ENCODE data around the gene NMNAT1.
A peak's percentile ranks its signal among the peaks of the same experiment; 100 is the strongest.
"Not testable (repeated sequence)": the region's sequence is repeated elsewhere in the genome, so short reads cannot be mapped to it uniquely, and the experiment has no call there.

The NMNAT1 gene

GRCh38 chr1:9916452-9916851 lies 26.8 kb upstream of the NMNAT1 start:
- H3K4ac ChIP-seq (ENCODE audit: low read depth, low read length), result no peak overlapping the region
- no peak overlapping the region for H2BK120ac ChIP-seq (ENCODE audit: low read depth, low read length)
- no peaks in the 10 kb centered on the region for H3K27me3 ChIP-seq (ENCODE audit: insufficient read depth, low read length, poor library complexity)
- no peaks in the 10 kb centered on the region for H3K36me3 ChIP-seq (ENCODE audit: control insufficient read depth, insufficient read depth, low read length)
- no peak overlapping the region for H3K9ac ChIP-seq (ENCODE audit: low read length)
- no peak overlapping the region for H3K4me3 ChIP-seq (ENCODE audit: low read length)
- no peak overlapping the region for H4K5ac ChIP-seq (ENCODE audit: low read length)
- no peak overlapping the region for H2BK5ac ChIP-seq (ENCODE audit: low read length)
- no peak overlapping the region for H3K27ac ChIP-seq (ENCODE audit: low read depth, low read length)
- H3K23ac ChIP-seq (ENCODE audit: low read length), result no peak overlapping the region
- no peak overlapping the region for H2BK15ac ChIP-seq (replicated peaks; ENCODE audit: low read depth)
- H3K79me1 ChIP-seq (ENCODE audit: low read length), result no peaks in the 10 kb centered on the region
- no peak overlapping the region for H3K4me2 ChIP-seq (ENCODE audit: low read length)
- no CpG with 5 or more reads among the region's 2 CpGs for WGBS (ENCODE audit: extremely low coverage, insufficient coverage, low lambda C conversion rate)
- H3K56ac ChIP-seq (ENCODE audit: low read length), result no peak overlapping the region
- H4K8ac ChIP-seq (ENCODE audit: low read depth, low read length), result peak overlapping the region; percentile 28
- H2AK5ac ChIP-seq (ENCODE audit: low read length), result no peak overlapping the region
- H3K18ac ChIP-seq (ENCODE audit: low read length), result no peak overlapping the region
- DNase-seq, result no peak
- H3K79me2 ChIP-seq (ENCODE audit: control insufficient read depth, insufficient read depth, low read length), result no peaks in the 10 kb centered on the region
- no peaks in the 10 kb centered on the region for H3K4me1 ChIP-seq (ENCODE audit: control insufficient read depth, low read depth, low read length)

GRCh38 chr1:9917495-9917894 lies 25.8 kb upstream of the NMNAT1 start:
- H3K79me2 ChIP-seq (ENCODE audit: control insufficient read depth, insufficient read depth, low read length); H3K27ac ChIP-seq (ENCODE audit: low read depth, low read length); H2AK5ac ChIP-seq (ENCODE audit: low read length); H3K4me3 ChIP-seq (ENCODE audit: low read length); H3K4me2 ChIP-seq (ENCODE audit: low read length); H3K23ac ChIP-seq (ENCODE audit: low read length); H3K56ac ChIP-seq (ENCODE audit: low read length); H3K18ac ChIP-seq (ENCODE audit: low read length); H3K36me3 ChIP-seq (ENCODE audit: control insufficient read depth, insufficient read depth, low read length); DNase-seq; H2BK15ac ChIP-seq (replicated peaks; ENCODE audit: low read depth); H2BK120ac ChIP-seq (ENCODE audit: low read depth, low read length); H4K8ac ChIP-seq (ENCODE audit: low read depth, low read length); H3K9ac ChIP-seq (ENCODE audit: low read length); H4K5ac ChIP-seq (ENCODE audit: low read length); H3K4ac ChIP-seq (ENCODE audit: low read depth, low read length); H2BK5ac ChIP-seq (ENCODE audit: low read length); H3K27me3 ChIP-seq (ENCODE audit: insufficient read depth, low read length, poor library complexity); H3K4me1 ChIP-seq (ENCODE audit: control insufficient read depth, low read depth, low read length); H3K79me1 ChIP-seq (ENCODE audit: low read length): not testable (repeated sequence)
- no CpG with 5 or more reads among the region's 3 CpGs for WGBS (ENCODE audit: extremely low coverage, insufficient coverage, low lambda C conversion rate)

DNA sequence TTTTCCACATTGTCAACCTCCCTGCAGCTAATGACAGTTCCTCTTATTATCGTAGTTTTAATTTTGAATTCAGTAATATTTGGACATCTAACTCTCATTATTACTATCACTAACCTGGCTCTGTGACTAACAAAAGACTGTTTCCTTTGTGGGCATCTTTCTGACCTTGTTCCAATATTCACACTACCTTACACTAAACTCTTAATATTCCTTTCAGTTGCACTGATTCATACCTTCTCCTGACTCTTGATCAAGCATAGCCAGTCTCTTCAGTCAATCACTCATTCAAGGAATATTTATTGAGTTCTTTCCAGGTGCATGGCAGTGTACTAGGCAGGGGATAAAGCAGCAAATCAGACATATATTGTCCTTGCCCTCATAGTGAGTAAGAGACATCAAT lies 25.4 kb upstream of the NMNAT1 start:
- Histone ChIP-seq H3K27ac (ENCODE audit: low read depth, low read length) (no peak overlapping the region), H3K4me1 (ENCODE audit: control insufficient read depth, low read depth, low read length) (peaks cover 6% of the 10 kb centered on the region), H3K9ac (ENCODE audit: low read length) (no peak overlapping the region), H2BK15ac (replicated peaks; ENCODE audit: low read depth) (no peak overlapping the region), H2BK5ac (ENCODE audit: low read length) (no peak overlapping the region), H3K36me3 (ENCODE audit: control insufficient read depth, insufficient read depth, low read length) (no peaks in the 10 kb centered on the region), H3K27me3 (ENCODE audit: insufficient read depth, low read length, poor library complexity) (no peaks in the 10 kb centered on the region), H3K4me3 (ENCODE audit: low read length) (no peak overlapping the region), H3K79me2 (ENCODE audit: control insufficient read depth, insufficient read depth, low read length) (no peaks in the 10 kb centered on the region), H4K8ac (ENCODE audit: low read depth, low read length) (no peak overlapping the region), H3K4me2 (ENCODE audit: low read length) (no peak overlapping the region), H3K18ac (ENCODE audit: low read length) (no peak overlapping the region), H3K23ac (ENCODE audit: low read length) (no peak overlapping the region), H2AK5ac (ENCODE audit: low read length) (no peak overlapping the region), H3K56ac (ENCODE audit: low read length) (no peak overlapping the region), H3K4ac (ENCODE audit: low read depth, low read length) (no peak overlapping the region), H3K79me1 (ENCODE audit: low read length) (no peaks in the 10 kb centered on the region), H4K5ac (ENCODE audit: low read length) (no peak overlapping the region), H2BK120ac (ENCODE audit: low read depth, low read length) (no peak overlapping the region)
- DNase-seq, result no peak
- no CpG with 5 or more reads among the region's 1 CpG for WGBS (ENCODE audit: extremely low coverage, insufficient coverage, low lambda C conversion rate)

DNA sequence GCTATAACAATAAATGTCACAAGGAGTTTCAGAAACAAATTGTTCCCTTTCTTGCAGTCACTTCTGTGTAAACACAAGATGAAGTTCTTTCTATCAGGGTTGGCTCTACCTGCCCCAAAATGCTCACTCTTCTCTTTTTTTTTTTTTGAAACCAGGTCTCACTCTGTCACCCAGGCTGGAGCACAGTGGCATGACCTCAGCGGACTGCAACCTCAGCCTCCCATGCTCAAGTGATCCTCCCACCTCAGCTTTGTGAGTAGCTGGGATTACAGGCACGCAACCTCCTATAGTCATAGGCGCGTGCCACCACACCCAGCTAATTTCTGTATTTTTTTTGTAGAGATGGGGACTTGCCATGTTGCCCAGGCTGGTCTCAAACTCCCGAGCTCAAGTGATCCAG lies 22.7 kb upstream of the NMNAT1 start:
- Histone ChIP-seq H3K79me2 (ENCODE audit: control insufficient read depth, insufficient read depth, low read length) (no peaks in the 10 kb centered on the region), H2BK120ac (ENCODE audit: low read depth, low read length) (no peak overlapping the region), H3K27me3 (ENCODE audit: insufficient read depth, low read length, poor library complexity) (no peaks in the 10 kb centered on the region), H3K23ac (ENCODE audit: low read length) (no peak overlapping the region), H3K36me3 (ENCODE audit: control insufficient read depth, insufficient read depth, low read length) (no peaks in the 10 kb centered on the region), H3K4me1 (ENCODE audit: control insufficient read depth, low read depth, low read length) (peaks cover 6% of the 10 kb centered on the region), H3K4me2 (ENCODE audit: low read length) (no peak overlapping the region), H2BK15ac (replicated peaks; ENCODE audit: low read depth) (no peak overlapping the region), H3K56ac (ENCODE audit: low read length) (no peak overlapping the region), H2AK5ac (ENCODE audit: low read length) (no peak overlapping the region), H3K27ac (ENCODE audit: low read depth, low read length) (no peak overlapping the region), H3K4ac (ENCODE audit: low read depth, low read length) (no peak overlapping the region), H3K18ac (ENCODE audit: low read length) (no peak overlapping the region), H3K4me3 (ENCODE audit: low read length) (no peak overlapping the region), H4K5ac (ENCODE audit: low read length) (no peak overlapping the region), H4K8ac (ENCODE audit: low read depth, low read length) (no peak overlapping the region), H3K79me1 (ENCODE audit: low read length) (no peaks in the 10 kb centered on the region), H2BK5ac (ENCODE audit: low read length) (no peak overlapping the region), H3K9ac (ENCODE audit: low read length) (no peak overlapping the region)
- no peak for DNase-seq
- no CpG with 5 or more reads among the region's 5 CpGs for WGBS (ENCODE audit: extremely low coverage, insufficient coverage, low lambda C conversion rate)

DNA sequence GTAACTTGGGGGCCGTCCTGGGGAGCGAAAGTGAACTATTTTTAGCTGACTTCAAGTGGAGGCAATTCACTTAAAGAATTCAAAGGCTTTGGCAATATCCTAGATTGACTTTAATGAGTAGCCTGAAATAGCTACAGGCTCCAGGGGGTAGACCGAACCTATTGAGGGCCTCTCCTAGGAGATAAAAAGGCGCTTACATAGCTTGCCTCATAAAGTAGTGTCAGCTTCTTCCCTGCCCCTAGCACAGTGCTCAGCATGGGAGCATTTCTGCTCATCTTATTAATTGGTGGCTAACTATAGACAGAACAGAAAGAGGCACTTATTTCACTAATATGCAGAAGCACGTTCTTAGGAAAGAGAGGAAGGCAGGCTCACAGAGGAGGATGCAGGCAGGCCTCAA lies 20.9 kb upstream of the NMNAT1 start:
- Histone ChIP-seq H3K79me1 (ENCODE audit: low read length) (no peaks in the 10 kb centered on the region), H3K4me3 (ENCODE audit: low read length) (no peak overlapping the region), H4K5ac (ENCODE audit: low read length) (no peak overlapping the region), H3K9ac (ENCODE audit: low read length) (no peak overlapping the region), H3K27ac (ENCODE audit: low read depth, low read length) (peak overlapping the region; percentile 71), H3K18ac (ENCODE audit: low read length) (peak overlapping the region; percentile 28), H4K8ac (ENCODE audit: low read depth, low read length) (no peak overlapping the region), H2BK120ac (ENCODE audit: low read depth, low read length) (no peak overlapping the region), H2BK15ac (replicated peaks; ENCODE audit: low read depth) (no peak overlapping the region), H3K23ac (ENCODE audit: low read length) (no peak overlapping the region), H3K27me3 (ENCODE audit: insufficient read depth, low read length, poor library complexity) (no peaks in the 10 kb centered on the region), H3K56ac (ENCODE audit: low read length) (no peak overlapping the region), H2AK5ac (ENCODE audit: low read length) (no peak overlapping the region), H2BK5ac (ENCODE audit: low read length) (no peak overlapping the region), H3K4me2 (ENCODE audit: low read length) (no peak overlapping the region), H3K4ac (ENCODE audit: low read depth, low read length) (no peak overlapping the region), H3K79me2 (ENCODE audit: control insufficient read depth, insufficient read depth, low read length) (no peaks in the 10 kb centered on the region), H3K36me3 (ENCODE audit: control insufficient read depth, insufficient read depth, low read length) (no peaks in the 10 kb centered on the region), H3K4me1 (ENCODE audit: control insufficient read depth, low read depth, low read length) (peaks cover 6% of the 10 kb centered on the region)
- no CpG with 5 or more reads among the region's 5 CpGs for WGBS (ENCODE audit: extremely low coverage, insufficient coverage, low lambda C conversion rate)
- DNase-seq, result peak; percentile 56

- H3K9ac ChIP-seq (ENCODE audit: low read length), result no peak overlapping the region
- H4K5ac ChIP-seq (ENCODE audit: low read length), result no peak overlapping the region
- H3K27me3 ChIP-seq (ENCODE audit: insufficient read depth, low read length, poor library complexity), result no peaks in the 10 kb centered on the region
- peaks cover 8% of the 10 kb centered on the region for H3K4me1 ChIP-seq (ENCODE audit: control insufficient read depth, low read depth, low read length)
- no peak overlapping the region for H2BK15ac ChIP-seq (replicated peaks; ENCODE audit: low read depth)
- no peak overlapping the region for H3K23ac ChIP-seq (ENCODE audit: low read length)
- peak; percentile 25 for DNase-seq
- H4K8ac ChIP-seq (ENCODE audit: low read depth, low read length), result no peak overlapping the region
- no peak overlapping the region for H2BK120ac ChIP-seq (ENCODE audit: low read depth, low read length)
- no peak overlapping the region for H2AK5ac ChIP-seq (ENCODE audit: low read length)
- no peak overlapping the region for H3K4me3 ChIP-seq (ENCODE audit: low read length)
- no peak overlapping the region for H3K4ac ChIP-seq (ENCODE audit: low read depth, low read length)
- H3K18ac ChIP-seq (ENCODE audit: low read length), result no peak overlapping the region
- no peak overlapping the region for H3K4me2 ChIP-seq (ENCODE audit: low read length)
- H3K56ac ChIP-seq (ENCODE audit: low read length), result no peak overlapping the region
- no peaks in the 10 kb centered on the region for H3K79me2 ChIP-seq (ENCODE audit: control insufficient read depth, insufficient read depth, low read length)
- H3K36me3 ChIP-seq (ENCODE audit: control insufficient read depth, insufficient read depth, low read length), result no peaks in the 10 kb centered on the region
- no CpG with 5 or more reads among the region's 5 CpGs for WGBS (ENCODE audit: extremely low coverage, insufficient coverage, low lambda C conversion rate)
- H3K27ac ChIP-seq (ENCODE audit: low read depth, low read length), result no peak overlapping the region
- no peaks in the 10 kb centered on the region for H3K79me1 ChIP-seq (ENCODE audit: low read length)
- H2BK5ac ChIP-seq (ENCODE audit: low read length), result no peak overlapping the region
Observed at GRCh38 chr1:9927259-9927658, 16.0 kb upstream of the NMNAT1 start.

Data from mesendoderm (in vitro differentiated cells).